Measurements from ENCODE around the gene FCHO2.

- TF ChIP-seq ELK1 (IDR thresholded peaks at IDR 0.05; ENCODE audit: borderline replicate concordance, low read depth, low read length) (no peak), POLR2A (IDR thresholded peaks at IDR 0.05; ENCODE audit: low read depth, low read length) (no peak)
- TF ChIP-seq, protein P1, sequence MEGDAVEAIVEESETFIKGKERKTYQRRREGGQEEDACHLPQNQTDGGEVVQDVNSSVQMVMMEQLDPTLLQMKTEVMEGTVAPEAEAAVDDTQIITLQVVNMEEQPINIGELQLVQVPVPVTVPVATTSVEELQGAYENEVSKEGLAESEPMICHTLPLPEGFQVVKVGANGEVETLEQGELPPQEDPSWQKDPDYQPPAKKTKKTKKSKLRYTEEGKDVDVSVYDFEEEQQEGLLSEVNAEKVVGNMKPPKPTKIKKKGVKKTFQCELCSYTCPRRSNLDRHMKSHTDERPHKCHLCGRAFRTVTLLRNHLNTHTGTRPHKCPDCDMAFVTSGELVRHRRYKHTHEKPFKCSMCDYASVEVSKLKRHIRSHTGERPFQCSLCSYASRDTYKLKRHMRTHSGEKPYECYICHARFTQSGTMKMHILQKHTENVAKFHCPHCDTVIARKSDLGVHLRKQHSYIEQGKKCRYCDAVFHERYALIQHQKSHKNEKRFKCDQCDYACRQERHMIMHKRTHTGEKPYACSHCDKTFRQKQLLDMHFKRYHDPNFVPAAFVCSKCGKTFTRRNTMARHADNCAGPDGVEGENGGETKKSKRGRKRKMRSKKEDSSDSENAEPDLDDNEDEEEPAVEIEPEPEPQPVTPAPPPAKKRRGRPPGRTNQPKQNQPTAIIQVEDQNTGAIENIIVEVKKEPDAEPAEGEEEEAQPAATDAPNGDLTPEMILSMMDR (conservative IDR thresholded peaks at IDR 0.05; ENCODE audit: low read depth, low read length), result no peak
Observed at GRCh38 chr5:73096239-73096575, 140.4 kb downstream of the FCHO2 start.

Measured in IMR-90 (cell line).